HepG2 (cell line): ENCODE results near the gene TXNDC16. TPM values are rescaled to one million over a fixed set of nuclear protein-coding genes. Genes with fewer than 3 reads are reported as not detected.

ENCODE experiments used
- ARNTL ChIP-seq: sonication (generic); formaldehyde crosslinking; IDR thresholded peaks from 2 replicates; pipeline ENCODE4 v1.4.0; 2020; ENCODE audit warnings: mild to moderate bottlenecking, missing genetic modification reagents
- BHLHE40 ChIP-seq: IDR thresholded peaks from 2 replicates; pipeline ENCODE4 v1.6.1; 2011; ENCODE audit warnings: low read length, improper control_type of control experiment
- DR1 ChIP-seq: sonication (generic); formaldehyde crosslinking; IDR thresholded peaks from 2 replicates; pipeline ENCODE4 v1.8.0; 2021; ENCODE audit warnings: mild to moderate bottlenecking, missing genetic modification reagents, inconsistent platforms
- FOSL2 ChIP-seq: sonication (generic); formaldehyde crosslinking; IDR thresholded peaks from 2 replicates; pipeline ENCODE4 v1.4.0; 2020; ENCODE audit warnings: missing genetic modification reagents
- GFI1 ChIP-seq: sonication (generic); formaldehyde crosslinking; IDR thresholded peaks from 2 replicates; pipeline ENCODE4 v1.5.0; 2020; ENCODE audit warnings: missing genetic modification reagents, mild to moderate bottlenecking, borderline replicate concordance
- HNRNPL ChIP-seq: fragments of 200-400 bp; formaldehyde crosslinking; IDR thresholded peaks from 2 replicates; pipeline ENCODE4 v1.6.1; 2017; ENCODE audit warnings: mild to moderate bottlenecking, low read depth, low read length
- HOXA9 ChIP-seq: sonication (generic); formaldehyde crosslinking; IDR thresholded peaks from 2 replicates; pipeline ENCODE4 v1.8.1; 2022; ENCODE audit warnings: missing genetic modification reagents, mild to moderate bottlenecking, moderate library complexity, borderline replicate concordance
- IKZF5 ChIP-seq: IDR thresholded peaks from 2 replicates; pipeline ENCODE4 v1.6.1; 2018; ENCODE audit warnings: missing genetic modification reagents, mild to moderate bottlenecking, missing compliant biosample characterization
- IRF2 ChIP-seq: IDR thresholded peaks from 2 replicates; pipeline ENCODE4 v1.6.1; 2018; ENCODE audit warnings: missing genetic modification reagents, missing compliant biosample characterization
- KLF11 ChIP-seq: IDR thresholded peaks from 2 replicates; pipeline ENCODE4 v1.6.1; 2016; ENCODE audit warnings: missing compliant biosample characterization
- KMT2A ChIP-seq: sonication (generic); formaldehyde crosslinking; IDR thresholded peaks from 2 replicates; pipeline ENCODE4 v1.4.0; 2020; ENCODE audit warnings: missing genetic modification reagents
- MAZ ChIP-seq, 2 experiments: sonication (generic) in 1 of 2; formaldehyde crosslinking in 1 of 2; IDR thresholded peaks; 2 replicates each; pipeline versions ENCODE4 v1.5.0 to v1.6.1; 2012 to 2020; ENCODE audit warnings: low read depth in 2 of 2, mild to moderate bottlenecking in 2 of 2, borderline replicate concordance in 1 of 2, improper control_type of control experiment in 1 of 2, low read length in 1 of 2, missing genetic modification reagents in 1 of 2, moderate library complexity in 1 of 2
- POLR2G ChIP-seq: fragments of 200-400 bp; formaldehyde crosslinking; IDR thresholded peaks from 2 replicates; pipeline ENCODE4 v1.6.1; 2018; ENCODE audit warnings: mild to moderate bottlenecking, low read depth, low read length, moderate library complexity
- TAF1 ChIP-seq: sonication (generic); formaldehyde crosslinking; IDR thresholded peaks from 2 replicates; pipeline ENCODE4 v1.4.0; 2020; ENCODE audit warnings: missing genetic modification reagents
- ZBTB40 ChIP-seq, 2 experiments: fragments of 450-650 bp in 1 of 2; sonication (generic) in 1 of 2; formaldehyde crosslinking in 1 of 2; IDR thresholded peaks; 2 replicates each; pipeline versions ENCODE4 v1.6.1 to v1.8.0; 2016 to 2022; ENCODE audit warnings: antibody characterized with exemption in 1 of 2, mild to moderate bottlenecking in 1 of 2, missing genetic modification reagents in 1 of 2
- ZIK1 ChIP-seq: sonication (generic); formaldehyde crosslinking; IDR thresholded peaks from 2 replicates; pipeline ENCODE4 v1.5.0; 2020; ENCODE audit warnings: mild to moderate bottlenecking, low read depth, missing genetic modification reagents, borderline replicate concordance
- ZNF564 ChIP-seq: sonication (generic); formaldehyde crosslinking; IDR thresholded peaks from 2 replicates; pipeline ENCODE4 v1.8.1; 2023; ENCODE audit warnings: mild to moderate bottlenecking, missing genetic modification reagents
- ZNF792 ChIP-seq: IDR thresholded peaks from 2 replicates; pipeline ENCODE4 v1.6.1; 2016
- polyA plus RNA-seq, 8 experiments: library from polyadenylated mRNA; depleted of rRNA in 3 of 8; stranded (reverse) in 7 of 8; unstranded in 1 of 8; fragments of >200 nt; fragmentation: Illumina TruSeq in 4 of 8; extraction: Trizol in 4 of 8; gene quantifications; 2 replicates each; pipeline versions ENCODE4 v1.2.1 to v1.2.3, GENCODE V29; 2011 to 2016; ENCODE audit warnings: low read depth in 4 of 8, missing spikeins in 1 of 8, mixed read lengths in 1 of 8; ENCODE audit not compliant: insufficient read depth in 1 of 8
- total RNA-seq, 5 experiments: library from RNA; depleted of rRNA; stranded (reverse); fragments of >200 nt; fragmentation: Illumina TruSeq; extraction: Trizol; gene quantifications; 2 replicates each; pipeline ENCODE4 v1.2.3, GENCODE V29; 2016; ENCODE audit warnings: low read depth in 1 of 5

Gene TXNDC16
- total and polyA plus RNA-seq, 2 of the 13 experiments (the other 11 are each of a cell fraction or from before 2014, with no cell fraction given), result 4.6 to 6.2 TPM

GRCh38 chr14:52552063-52552988 lies at the start of gene TXNDC16, which contains the start of gene GPR137C (continued):
- TF ChIP-seq ZBTB40 (IDR thresholded peaks at IDR 0.05) (no peak), ZBTB40 (CRISPR knock-in tag; IDR thresholded peaks at IDR 0.05) (peak; percentile 64; the same call in 1 of the 2 replicates), BHLHE40 (peak; percentile 32; the same call in 1 of the 2 replicates), HNRNPL (peak; percentile 66; the same call in 1 of the 2 replicates), ZNF564 (0 out of 2 replicates have a peak, but pooled peaks have one; percentile 45), HOXA9 (CRISPR knock-in tag) (no peak; the same call in 1 of the 2 replicates), FOSL2 (CRISPR knock-in tag) (0 out of 2 replicates have a peak, but pooled peaks have one; percentile 17), IRF2 (CRISPR knock-in tag) (peak; percentile 64; the same call in 1 of the 2 replicates), IKZF5 (CRISPR knock-in tag) (peak; percentile 52; the same call in 1 of the 2 replicates), KMT2A (CRISPR knock-in tag) (0 out of 2 replicates have a peak, but pooled peaks have one; percentile 65), ZIK1 (CRISPR knock-in tag) (peak; percentile 75; the same call in 1 of the 2 replicates), POLR2G (peak; percentile 84), ZNF792 (no peak), TAF1 (CRISPR knock-in tag) (peak; percentile 83), MAZ (IDR thresholded peaks at IDR 0.05; ENCODE audit: borderline replicate concordance, low read depth, low read length) (no peak; the same call in 1 of the 2 replicates), MAZ (CRISPR knock-in tag; IDR thresholded peaks at IDR 0.05; ENCODE audit: low read depth) (peak; percentile 76), KLF11 (CRISPR knock-in tag) (peak; percentile 93), DR1 (CRISPR knock-in tag) (peak; percentile 89), ARNTL (peak; percentile 55; the same call in 1 of the 2 replicates), GFI1 (CRISPR knock-in tag) (peak; percentile 37; the same call in 1 of the 2 replicates)
